Measurements from ENCODE around the gene MCTP2. TPM values are rescaled to one million over a fixed set of nuclear protein-coding genes. Genes with fewer than 3 reads are reported as not detected.

The MCTP2 gene
- total and polyA plus RNA-seq, 2 of the 13 experiments (the other 11 are each of a cell fraction or from before 2014, with no cell fraction given), result 5.1 to 8.6 TPM

DNA sequence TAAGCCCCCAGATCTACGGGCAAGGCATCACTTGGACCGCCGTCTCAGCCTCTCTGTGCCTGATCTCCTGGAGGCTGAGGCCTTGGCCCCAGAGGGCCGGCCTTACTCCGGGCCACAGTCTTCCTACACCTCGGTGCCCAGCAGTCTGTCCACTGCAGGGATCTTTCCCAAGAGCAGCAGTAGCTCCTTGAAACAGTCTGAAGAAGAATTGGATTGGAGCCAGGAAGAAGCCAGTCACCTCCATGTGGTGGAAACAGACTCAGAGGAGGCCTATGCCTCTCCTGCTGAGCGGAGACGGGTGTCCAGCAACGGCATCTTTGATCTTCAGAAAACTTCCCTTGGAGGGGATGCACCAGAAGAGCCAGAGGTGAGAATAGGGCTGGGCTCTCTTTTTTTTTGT is 67.0 kb downstream of the MCTP2 start:
- Histone ChIP-seq H3K4me1 (ENCODE audit: insufficient read depth, low read length) (no peaks in the 10 kb centered on the region), H3K36me3 (replicated peaks in 1 of 2; ENCODE audit: control insufficient read depth in 1 of 2, insufficient read depth in 2 of 2, low read length in 2 of 2) (no peaks in the 10 kb centered on the region), H2AFZ (ENCODE audit: low read length) (no peak overlapping the region), H3K27ac (ENCODE audit: extremely low read length, insufficient read depth, low read length) (no peak overlapping the region), H3K9ac (ENCODE audit: insufficient read depth, low read depth, low read length) (no peak overlapping the region), H3K27me3 (ENCODE audit: control insufficient read depth in 1 of 2, insufficient read depth in 2 of 2, low read length in 2 of 2) (no peaks in the 10 kb centered on the region), H4K20me1 (ENCODE audit: insufficient read depth, low read length) (no peaks in the 10 kb centered on the region), H3K4me2 (ENCODE audit: low read depth, low read length) (no peak overlapping the region), H3K79me2 (ENCODE audit: insufficient read depth, low read length) (no peaks in the 10 kb centered on the region), H3K9me3 (ENCODE audit: low read length) (no peaks in the 10 kb centered on the region; the same call in none of the 2 replicates), H3K4me3 (replicated peaks in 1 of 3; ENCODE audit: insufficient read depth in 1 of 3, low read depth in 2 of 3, low read length in 3 of 3) (no peak overlapping the region)
- no peak for FAIRE-seq
- POLR2A ChIA-PET, result no interaction called here
- in situ Hi-C loops (cut with HindIII; ENCODE audit: extremely low pct_ligation_motif_present, low pct_unique_long_range_greater_than_20kb) (no loop called here), intact Hi-C loops (cut with micrococcal nuclease; ENCODE audit: unreplicated experiment) (no loop called here)
- TF ChIP-seq MZF1 (CRISPR knock-in tag; IDR thresholded peaks at IDR 0.05; ENCODE audit: borderline replicate concordance), result no peak
- no peak for TF ChIP-seq ZNF550 (CRISPR knock-in tag; IDR thresholded peaks at IDR 0.05; ENCODE audit: borderline replicate concordance)
- TF ChIP-seq CHD4 (IDR thresholded peaks at IDR 0.05; ENCODE audit: borderline replicate concordance, low read length), result no peak
- TF ChIP-seq, protein P1, sequence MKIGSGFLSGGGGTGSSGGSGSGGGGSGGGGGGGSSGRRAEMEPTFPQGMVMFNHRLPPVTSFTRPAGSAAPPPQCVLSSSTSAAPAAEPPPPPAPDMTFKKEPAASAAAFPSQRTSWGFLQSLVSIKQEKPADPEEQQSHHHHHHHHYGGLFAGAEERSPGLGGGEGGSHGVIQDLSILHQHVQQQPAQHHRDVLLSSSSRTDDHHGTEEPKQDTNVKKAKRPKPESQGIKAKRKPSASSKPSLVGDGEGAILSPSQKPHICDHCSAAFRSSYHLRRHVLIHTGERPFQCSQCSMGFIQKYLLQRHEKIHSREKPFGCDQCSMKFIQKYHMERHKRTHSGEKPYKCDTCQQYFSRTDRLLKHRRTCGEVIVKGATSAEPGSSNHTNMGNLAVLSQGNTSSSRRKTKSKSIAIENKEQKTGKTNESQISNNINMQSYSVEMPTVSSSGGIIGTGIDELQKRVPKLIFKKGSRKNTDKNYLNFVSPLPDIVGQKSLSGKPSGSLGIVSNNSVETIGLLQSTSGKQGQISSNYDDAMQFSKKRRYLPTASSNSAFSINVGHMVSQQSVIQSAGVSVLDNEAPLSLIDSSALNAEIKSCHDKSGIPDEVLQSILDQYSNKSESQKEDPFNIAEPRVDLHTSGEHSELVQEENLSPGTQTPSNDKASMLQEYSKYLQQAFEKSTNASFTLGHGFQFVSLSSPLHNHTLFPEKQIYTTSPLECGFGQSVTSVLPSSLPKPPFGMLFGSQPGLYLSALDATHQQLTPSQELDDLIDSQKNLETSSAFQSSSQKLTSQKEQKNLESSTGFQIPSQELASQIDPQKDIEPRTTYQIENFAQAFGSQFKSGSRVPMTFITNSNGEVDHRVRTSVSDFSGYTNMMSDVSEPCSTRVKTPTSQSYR (CRISPR knock-in tag; IDR thresholded peaks at IDR 0.05; ENCODE audit: borderline replicate concordance), result no peak
- TF ChIP-seq, protein P2, sequence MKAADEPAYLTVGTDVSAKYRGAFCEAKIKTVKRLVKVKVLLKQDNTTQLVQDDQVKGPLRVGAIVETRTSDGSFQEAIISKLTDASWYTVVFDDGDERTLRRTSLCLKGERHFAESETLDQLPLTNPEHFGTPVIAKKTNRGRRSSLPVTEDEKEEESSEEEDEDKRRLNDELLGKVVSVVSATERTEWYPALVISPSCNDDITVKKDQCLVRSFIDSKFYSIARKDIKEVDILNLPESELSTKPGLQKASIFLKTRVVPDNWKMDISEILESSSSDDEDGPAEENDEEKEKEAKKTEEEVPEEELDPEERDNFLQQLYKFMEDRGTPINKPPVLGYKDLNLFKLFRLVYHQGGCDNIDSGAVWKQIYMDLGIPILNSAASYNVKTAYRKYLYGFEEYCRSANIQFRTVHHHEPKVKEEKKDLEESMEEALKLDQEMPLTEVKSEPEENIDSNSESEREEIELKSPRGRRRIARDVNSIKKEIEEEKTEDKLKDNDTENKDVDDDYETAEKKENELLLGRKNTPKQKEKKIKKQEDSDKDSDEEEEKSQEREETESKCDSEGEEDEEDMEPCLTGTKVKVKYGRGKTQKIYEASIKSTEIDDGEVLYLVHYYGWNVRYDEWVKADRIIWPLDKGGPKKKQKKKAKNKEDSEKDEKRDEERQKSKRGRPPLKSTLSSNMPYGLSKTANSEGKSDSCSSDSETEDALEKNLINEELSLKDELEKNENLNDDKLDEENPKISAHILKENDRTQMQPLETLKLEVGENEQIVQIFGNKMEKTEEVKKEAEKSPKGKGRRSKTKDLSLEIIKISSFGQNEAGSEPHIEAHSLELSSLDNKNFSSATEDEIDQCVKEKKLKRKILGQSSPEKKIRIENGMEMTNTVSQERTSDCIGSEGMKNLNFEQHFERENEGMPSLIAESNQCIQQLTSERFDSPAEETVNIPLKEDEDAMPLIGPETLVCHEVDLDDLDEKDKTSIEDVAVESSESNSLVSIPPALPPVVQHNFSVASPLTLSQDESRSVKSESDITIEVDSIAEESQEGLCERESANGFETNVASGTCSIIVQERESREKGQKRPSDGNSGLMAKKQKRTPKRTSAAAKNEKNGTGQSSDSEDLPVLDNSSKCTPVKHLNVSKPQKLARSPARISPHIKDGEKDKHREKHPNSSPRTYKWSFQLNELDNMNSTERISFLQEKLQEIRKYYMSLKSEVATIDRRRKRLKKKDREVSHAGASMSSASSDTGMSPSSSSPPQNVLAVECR (CRISPR knock-in tag; IDR thresholded peaks at IDR 0.05; ENCODE audit: borderline replicate concordance), result no peak
- no peak for TF ChIP-seq ZNF879 (CRISPR knock-in tag; IDR thresholded peaks at IDR 0.05)
- no peak for DNase-seq (ENCODE audit: low spot score)
- no peak for ATAC-seq
- CTCF ChIA-PET (ENCODE audit: low intra/inter-chr PET ratio, low total read pairs), result no interaction called here
- no TSS peak for BruUV-seq (replicated peaks)
- 77% methylated on average over 8 of the region's 9 CpGs for WGBS (ENCODE audit: low lambda C conversion rate)

Measured in HepG2 (cell line).